Panc1 (cell line): ENCODE results near the gene STK32C. TPM values are rescaled to one million over a fixed set of nuclear protein-coding genes. Genes with fewer than 3 reads are reported as not detected.

Source experiments
- ATAC-seq: fragments of 200-7000 bp; cut with Tn5 transposase; 2 replicates; pipeline ENCODE4 v1.9.1; 2020; ENCODE audit warnings: mild to moderate bottlenecking, moderate library complexity
- BruUV-seq: library from RNA; stranded (reverse); fragments of 400-500 nt; replicated peaks from 2 replicates; lab custom pipeline; 2021; lab: Mats Ljungman, UMichigan
- CTCF ChIA-PET: fragments of 300-600 bp; sonication (Branson Sonifier 250); formaldehyde crosslinking; loops from one replicate; lab custom pipeline; 2022; ENCODE audit warnings: antibody characterized with exemption; lab: Charles Lee
- POLR2A ChIA-PET: fragments of 300-600 bp; sonication (Branson Sonifier 250); formaldehyde crosslinking; loops from one replicate; lab custom pipeline; 2022; ENCODE audit warnings: antibody characterized with exemption; lab: Charles Lee
- DNase-seq: peaks from one replicate; pipeline ENCODE4 v3.0.0-alpha.2; 2010; ENCODE audit warnings: low read depth, low spot score
- H3K27ac ChIP-seq: 2 replicates; pipeline ENCODE4 v1.5.1; 2011; ENCODE audit warnings: mild to moderate bottlenecking, low read length, inconsistent platforms
- H3K27me3 ChIP-seq: fragments of 200-500 bp; sonication (Bioruptor generic); 2 replicates; pipeline ENCODE4 v1.6.0; 2014; ENCODE audit warnings: low read length, inconsistent platforms; ENCODE audit not compliant: control insufficient read depth, insufficient read depth
- H3K36me3 ChIP-seq: fragments of 200-500 bp; sonication (Bioruptor generic); 2 replicates; pipeline ENCODE4 v1.5.1; 2014; ENCODE audit warnings: inconsistent platforms, mild to moderate bottlenecking, low read length, moderate library complexity; ENCODE audit not compliant: control insufficient read depth, insufficient read depth
- H3K4me1 ChIP-seq: 2 replicates; pipeline ENCODE4 v1.5.1; 2011; ENCODE audit warnings: inconsistent platforms, mild to moderate bottlenecking, low read length, moderate library complexity; ENCODE audit not compliant: control insufficient read depth, insufficient read depth
- H3K4me3 ChIP-seq, 2 experiments: 2 replicates each; pipeline ENCODE4 v1.5.1; 2011 to 2012; ENCODE audit warnings: low read depth in 2 of 2, low read length in 2 of 2, mild to moderate bottlenecking in 2 of 2, inconsistent platforms in 1 of 2, moderate library complexity in 1 of 2
- H3K9me3 ChIP-seq: fragments of 200-500 bp; sonication (Bioruptor generic); 2 replicates; pipeline ENCODE4 v1.5.1; 2014; ENCODE audit warnings: low read depth, mild to moderate bottlenecking, inconsistent platforms, low read length, moderate library complexity; ENCODE audit not compliant: control insufficient read depth, insufficient read depth
- POLR2AphosphoS5 ChIP-seq: IDR thresholded peaks from 2 replicates; pipeline ENCODE4 v1.6.1; 2012; ENCODE audit warnings: mild to moderate bottlenecking, low read depth, low read length, moderate library complexity
- SIN3A ChIP-seq: IDR thresholded peaks from 2 replicates; pipeline ENCODE4 v1.6.1; 2012; ENCODE audit warnings: low read depth, mild to moderate bottlenecking, low read length, moderate library complexity, borderline replicate concordance; ENCODE audit not compliant: insufficient read depth
- TCF7L2 ChIP-seq: IDR thresholded peaks from 2 replicates; pipeline ENCODE4 v1.6.1; 2011; ENCODE audit warnings: mild to moderate bottlenecking, low read depth, low read length, inconsistent platforms
- in situ Hi-C: cut with HindIII; loops from 2 replicates; pipeline ENCODE4 v1.10.0; 2016; ENCODE audit warnings: low sequenced_read_pairs, low pct_unique_long_range_greater_than_20kb
- intact Hi-C: fragments of 100-400 bp; cut with micrococcal nuclease; formaldehyde crosslinking; loops from one replicate; pipeline ENCODE4 v1.10.0; 2022; ENCODE audit not compliant: unreplicated experiment
- total RNA-seq: library from RNA; stranded (reverse); gene quantifications from one replicate; pipeline ENCODE4 v1.2.1, GENCODE V29; 2021; ENCODE audit not compliant: unreplicated experiment
- TF ChIP-seq, protein P1 (sequence below), 2 experiments: IDR thresholded peaks; 2 replicates each; pipeline ENCODE4 v1.6.1; 2011 to 2012; ENCODE audit warnings: low read depth in 2 of 2, control low read depth in 1 of 2, low read length in 1 of 2, mild to moderate bottlenecking in 1 of 2, moderate library complexity in 1 of 2; ENCODE audit not compliant: insufficient read depth in 1 of 2
- TF ChIP-seq, protein P2 (sequence below): fragments of 450-650 bp; IDR thresholded peaks from 2 replicates; pipeline ENCODE4 v1.5.1; 2017; ENCODE audit warnings: mild to moderate bottlenecking

Gene STK32C
- total RNA-seq, 1 experiment from 2014 or later, result 53.7 TPM

DNA sequence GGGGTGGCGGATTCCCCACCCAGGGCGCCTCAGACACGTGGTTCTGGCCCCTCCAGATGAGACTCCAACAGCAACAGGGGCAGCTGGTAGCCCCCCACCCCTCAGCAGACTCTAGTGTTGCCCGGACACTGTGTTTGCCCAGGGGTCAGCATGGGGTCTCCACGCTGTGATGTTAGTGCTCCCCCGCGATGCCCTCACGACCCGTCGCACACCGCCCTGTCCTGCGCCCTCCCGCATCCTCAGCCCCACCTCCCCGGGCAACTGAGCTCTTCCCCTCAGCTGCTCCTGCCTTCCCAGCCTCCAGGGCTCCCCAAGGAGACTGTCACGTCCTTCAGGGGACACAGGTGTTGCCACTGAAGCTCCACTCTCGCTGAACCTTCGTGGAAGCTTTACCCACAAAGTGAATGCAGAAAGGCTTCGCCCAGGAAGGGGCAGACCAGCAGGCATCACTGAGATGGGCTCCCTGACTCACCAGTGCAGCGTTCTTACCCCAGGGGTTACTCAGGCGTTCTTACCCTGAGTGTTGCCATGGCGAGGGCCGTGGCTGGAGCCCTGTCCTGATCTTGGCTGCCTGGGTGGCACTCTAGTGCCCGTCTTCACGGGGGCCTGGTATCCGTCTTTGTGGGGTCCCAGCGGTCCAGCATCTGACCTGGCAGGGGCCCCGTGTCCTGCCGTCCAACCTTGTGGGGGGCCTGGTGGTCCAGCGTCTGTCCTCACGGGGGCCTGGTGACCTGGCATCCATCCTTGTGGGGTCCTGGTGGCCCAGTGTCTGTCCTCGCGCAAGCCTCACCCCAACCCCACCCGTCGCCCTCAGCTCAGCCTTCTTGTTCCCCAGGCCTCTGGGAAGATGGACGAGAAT lies 106.4 kb downstream of the STK32C start:
- TF ChIP-seq TCF7L2 (no peak), POLR2AphosphoS5 (no peak), SIN3A (no peak)
- TF ChIP-seq, protein P1, sequence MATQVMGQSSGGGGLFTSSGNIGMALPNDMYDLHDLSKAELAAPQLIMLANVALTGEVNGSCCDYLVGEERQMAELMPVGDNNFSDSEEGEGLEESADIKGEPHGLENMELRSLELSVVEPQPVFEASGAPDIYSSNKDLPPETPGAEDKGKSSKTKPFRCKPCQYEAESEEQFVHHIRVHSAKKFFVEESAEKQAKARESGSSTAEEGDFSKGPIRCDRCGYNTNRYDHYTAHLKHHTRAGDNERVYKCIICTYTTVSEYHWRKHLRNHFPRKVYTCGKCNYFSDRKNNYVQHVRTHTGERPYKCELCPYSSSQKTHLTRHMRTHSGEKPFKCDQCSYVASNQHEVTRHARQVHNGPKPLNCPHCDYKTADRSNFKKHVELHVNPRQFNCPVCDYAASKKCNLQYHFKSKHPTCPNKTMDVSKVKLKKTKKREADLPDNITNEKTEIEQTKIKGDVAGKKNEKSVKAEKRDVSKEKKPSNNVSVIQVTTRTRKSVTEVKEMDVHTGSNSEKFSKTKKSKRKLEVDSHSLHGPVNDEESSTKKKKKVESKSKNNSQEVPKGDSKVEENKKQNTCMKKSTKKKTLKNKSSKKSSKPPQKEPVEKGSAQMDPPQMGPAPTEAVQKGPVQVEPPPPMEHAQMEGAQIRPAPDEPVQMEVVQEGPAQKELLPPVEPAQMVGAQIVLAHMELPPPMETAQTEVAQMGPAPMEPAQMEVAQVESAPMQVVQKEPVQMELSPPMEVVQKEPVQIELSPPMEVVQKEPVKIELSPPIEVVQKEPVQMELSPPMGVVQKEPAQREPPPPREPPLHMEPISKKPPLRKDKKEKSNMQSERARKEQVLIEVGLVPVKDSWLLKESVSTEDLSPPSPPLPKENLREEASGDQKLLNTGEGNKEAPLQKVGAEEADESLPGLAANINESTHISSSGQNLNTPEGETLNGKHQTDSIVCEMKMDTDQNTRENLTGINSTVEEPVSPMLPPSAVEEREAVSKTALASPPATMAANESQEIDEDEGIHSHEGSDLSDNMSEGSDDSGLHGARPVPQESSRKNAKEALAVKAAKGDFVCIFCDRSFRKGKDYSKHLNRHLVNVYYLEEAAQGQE (IDR thresholded peaks at IDR 0.05; ENCODE audit: insufficient read depth in 1 of 2, low read depth in 2 of 2, low read length in 1 of 2), result no peak
- TF ChIP-seq, protein P2, sequence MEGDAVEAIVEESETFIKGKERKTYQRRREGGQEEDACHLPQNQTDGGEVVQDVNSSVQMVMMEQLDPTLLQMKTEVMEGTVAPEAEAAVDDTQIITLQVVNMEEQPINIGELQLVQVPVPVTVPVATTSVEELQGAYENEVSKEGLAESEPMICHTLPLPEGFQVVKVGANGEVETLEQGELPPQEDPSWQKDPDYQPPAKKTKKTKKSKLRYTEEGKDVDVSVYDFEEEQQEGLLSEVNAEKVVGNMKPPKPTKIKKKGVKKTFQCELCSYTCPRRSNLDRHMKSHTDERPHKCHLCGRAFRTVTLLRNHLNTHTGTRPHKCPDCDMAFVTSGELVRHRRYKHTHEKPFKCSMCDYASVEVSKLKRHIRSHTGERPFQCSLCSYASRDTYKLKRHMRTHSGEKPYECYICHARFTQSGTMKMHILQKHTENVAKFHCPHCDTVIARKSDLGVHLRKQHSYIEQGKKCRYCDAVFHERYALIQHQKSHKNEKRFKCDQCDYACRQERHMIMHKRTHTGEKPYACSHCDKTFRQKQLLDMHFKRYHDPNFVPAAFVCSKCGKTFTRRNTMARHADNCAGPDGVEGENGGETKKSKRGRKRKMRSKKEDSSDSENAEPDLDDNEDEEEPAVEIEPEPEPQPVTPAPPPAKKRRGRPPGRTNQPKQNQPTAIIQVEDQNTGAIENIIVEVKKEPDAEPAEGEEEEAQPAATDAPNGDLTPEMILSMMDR, result no peak
- Histone ChIP-seq H3K4me1 (no peaks in the 10 kb centered on the region), H3K27ac (no peak overlapping the region), H3K36me3 (no peaks in the 10 kb centered on the region), H3K27me3 (no peaks in the 10 kb centered on the region), H3K4me3 (no peak overlapping the region), H3K9me3 (no peaks in the 10 kb centered on the region)
- no peak for ATAC-seq
- no TSS peak for BruUV-seq
- ChIA-PET POLR2A (interaction anchor here (0.6 kb wide), 1 partner anchor 29 kb away, joined by 5 read pairs; no protein-coding TSS in a partner anchor), CTCF (no interaction called here)
- intact Hi-C loops, result no loop called here
- DNase-seq, result no peak
- in situ Hi-C loops, result no loop called here

DNA sequence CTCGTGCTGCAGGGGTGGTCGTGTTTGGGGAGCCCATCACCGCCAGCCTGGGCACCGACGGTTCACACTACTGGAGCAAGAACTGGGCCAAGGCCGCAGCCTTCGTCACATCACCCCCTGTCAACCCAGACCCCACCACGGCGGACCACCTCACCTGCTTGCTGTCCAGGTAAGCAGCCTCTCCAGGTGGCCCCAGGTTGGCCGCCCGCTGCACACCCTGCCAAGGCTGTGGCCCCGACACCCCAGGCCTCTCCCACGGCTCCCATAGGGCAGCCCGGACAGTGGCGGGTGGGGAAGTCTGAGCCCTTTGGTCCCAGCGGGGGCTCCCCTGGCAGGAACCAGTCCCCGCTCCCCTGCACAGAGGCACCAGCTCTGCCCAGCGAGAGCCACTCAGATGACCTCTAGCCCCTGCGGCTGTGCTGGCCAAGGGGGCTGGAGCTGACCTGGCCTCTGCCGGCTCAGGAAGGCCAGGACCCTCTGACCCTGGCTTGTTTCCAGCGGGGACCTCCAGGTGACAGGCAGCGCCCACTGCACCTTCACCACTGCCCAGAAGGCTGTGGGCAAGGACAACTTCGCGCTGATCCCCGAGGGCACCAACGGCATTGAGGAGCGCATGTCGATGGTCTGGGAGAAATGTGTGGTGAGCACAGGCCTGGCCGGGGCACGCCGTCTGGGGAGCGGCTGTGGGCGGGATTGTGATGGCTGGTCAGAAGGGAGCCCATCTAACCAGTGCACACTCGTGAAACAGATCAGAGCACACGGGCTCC lies 107.2 kb downstream of the STK32C start:
- POLR2A ChIA-PET, result no interaction called here
- no TSS peak for BruUV-seq

More for the DNA sequence above, 107.2 kb downstream of the STK32C start:
- DNase-seq (no peak), ATAC-seq (no peak)
- H3K27me3 ChIP-seq, result no peaks in the 10 kb centered on the region
- CTCF ChIA-PET, result no interaction called here
- H3K27ac ChIP-seq, result no peak overlapping the region
- TF ChIP-seq, protein P1 (IDR thresholded peaks at IDR 0.05; ENCODE audit: insufficient read depth in 1 of 2, low read depth in 2 of 2, low read length in 1 of 2), result no peak
- no peak for TF ChIP-seq TCF7L2
- no peak for TF ChIP-seq SIN3A
- TF ChIP-seq, protein P2, result no peak
- no peak for TF ChIP-seq POLR2AphosphoS5
- H3K9me3 ChIP-seq, result no peaks in the 10 kb centered on the region
- no peak overlapping the region for H3K4me3 ChIP-seq
- H3K36me3 ChIP-seq, result no peaks in the 10 kb centered on the region
- intact Hi-C loops, result no loop called here
- in situ Hi-C loops, result no loop called here
- H3K4me1 ChIP-seq, result no peaks in the 10 kb centered on the region
